GM08714 (cell line): ENCODE measurements around the gene GNG7.
"Not testable (repeated sequence)": the region's sequence is repeated elsewhere in the genome, so short reads cannot be mapped to it uniquely, and the experiment has no call there.

Experiments used
- H3K4me3 ChIP-seq: fragments of 200-500 bp; sonication (Bioruptor generic); 2 replicates; pipeline ENCODE4 v1.5.1; 2014; ENCODE audit warnings: mild to moderate bottlenecking, low read length, inconsistent platforms
- ZNF274 ChIP-seq: IDR thresholded peaks from 2 replicates; pipeline ENCODE4 v1.6.1; 2012; ENCODE audit warnings: mild to moderate bottlenecking, low read depth, low read length

Gene GNG7

GRCh38 chr19:2611483-2612464, 90.7 kb downstream of the GNG7 start:
- H3K4me3 ChIP-seq: no peak overlapping the region; the same call in 1 of the 2 replicates

GRCh38 chr19:2610637-2611482, 91.6 kb downstream of the GNG7 start:
- no peak for TF ChIP-seq ZNF274
- H3K4me3 ChIP-seq: peak overlapping the region; percentile 55; the same call in 1 of the 2 replicates

More at GRCh38 chr19:2611483-2612464, 90.7 kb downstream of the GNG7 start:
- no peak for TF ChIP-seq ZNF274

GRCh38 chr19:2609389-2610116, 92.9 kb downstream of the GNG7 start:
- no peak for TF ChIP-seq ZNF274
- peak overlapping the region; percentile 9; the same call in 1 of the 2 replicates for H3K4me3 ChIP-seq

GRCh38 chr19:2609034-2609388, 93.5 kb downstream of the GNG7 start:
- H3K4me3 ChIP-seq: peak overlapping the region; percentile 9; the same call in 1 of the 2 replicates

- no peak for TF ChIP-seq ZNF274
- peak overlapping the region; percentile 50; the same call in 1 of the 2 replicates for H3K4me3 ChIP-seq
Measured at GRCh38 chr19:2608602-2608922, 93.9 kb downstream of the GNG7 start.

GRCh38 chr19:2607712-2608601, 94.5 kb downstream of the GNG7 start:
- TF ChIP-seq ZNF274: no peak
- H3K4me3 ChIP-seq: peak overlapping the region; percentile 50; the same call in 1 of the 2 replicates

- not testable (repeated sequence) for H3K4me3 ChIP-seq
Measured at GRCh38 chr19:2606774-2607173, 95.7 kb downstream of the GNG7 start.

- not testable (repeated sequence) for H3K4me3 ChIP-seq
Measured at GRCh38 chr19:2605889-2606288, 96.6 kb downstream of the GNG7 start.

GRCh38 chr19:2604747-2605329, 97.7 kb downstream of the GNG7 start:
- no peak for TF ChIP-seq ZNF274
- H3K4me3 ChIP-seq: no peak overlapping the region

GRCh38 chr19:2603334-2603733, 99.2 kb downstream of the GNG7 start:
- H3K4me3 ChIP-seq: no peak overlapping the region; the same call in 1 of the 2 replicates
- TF ChIP-seq ZNF274: no peak

GRCh38 chr19:2602391-2603181, 99.9 kb downstream of the GNG7 start:
- H3K4me3 ChIP-seq: no peak overlapping the region
- no peak for TF ChIP-seq ZNF274

- TF ChIP-seq ZNF274: no peak
Measured at GRCh38 chr19:2600914-2601870, 101.3 kb downstream of the GNG7 start.

More at GRCh38 chr19:2600914-2601870, 101.3 kb downstream of the GNG7 start:
- no peak overlapping the region for H3K4me3 ChIP-seq
